GM20000 (cell line): ENCODE data around the gene GLRX5.

Experiments
- DNase-seq: peaks from one replicate; pipeline ENCODE4 v3.0.0; 2012; ENCODE audit warnings: low spot score
- TF ChIP-seq, protein P1 (sequence below): IDR thresholded peaks from 2 replicates; pipeline ENCODE4 v1.5.1; 2012; ENCODE audit warnings: mild to moderate bottlenecking, control low read depth; ENCODE audit errors: extremely low read depth, missing control alignments

GLRX5 gene

DNA sequence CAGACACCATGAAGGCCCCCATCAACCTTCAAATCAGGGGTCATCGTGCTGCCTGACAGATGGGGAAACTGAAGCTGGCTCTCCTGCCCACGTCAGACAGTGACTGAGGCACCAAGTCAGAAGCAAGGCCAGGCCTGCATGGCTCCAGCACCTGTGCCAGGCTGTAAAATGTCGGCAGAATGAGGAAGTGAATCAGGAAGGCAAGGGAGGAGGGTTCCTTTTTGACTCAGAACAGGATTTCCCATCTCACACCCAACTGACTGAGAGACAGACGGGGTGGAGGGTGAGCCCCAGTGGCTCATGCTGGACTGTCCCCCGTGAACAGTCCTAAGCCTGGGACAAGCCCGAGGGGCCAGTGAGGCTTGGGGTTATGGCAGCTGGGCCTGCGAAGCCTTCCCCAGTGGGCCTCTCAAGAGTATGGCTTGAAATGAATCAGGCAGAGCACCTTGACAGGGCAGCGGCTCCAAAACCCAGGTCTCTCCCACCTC, 39.3 kb upstream of the GLRX5 start:
- TF ChIP-seq, protein P1, sequence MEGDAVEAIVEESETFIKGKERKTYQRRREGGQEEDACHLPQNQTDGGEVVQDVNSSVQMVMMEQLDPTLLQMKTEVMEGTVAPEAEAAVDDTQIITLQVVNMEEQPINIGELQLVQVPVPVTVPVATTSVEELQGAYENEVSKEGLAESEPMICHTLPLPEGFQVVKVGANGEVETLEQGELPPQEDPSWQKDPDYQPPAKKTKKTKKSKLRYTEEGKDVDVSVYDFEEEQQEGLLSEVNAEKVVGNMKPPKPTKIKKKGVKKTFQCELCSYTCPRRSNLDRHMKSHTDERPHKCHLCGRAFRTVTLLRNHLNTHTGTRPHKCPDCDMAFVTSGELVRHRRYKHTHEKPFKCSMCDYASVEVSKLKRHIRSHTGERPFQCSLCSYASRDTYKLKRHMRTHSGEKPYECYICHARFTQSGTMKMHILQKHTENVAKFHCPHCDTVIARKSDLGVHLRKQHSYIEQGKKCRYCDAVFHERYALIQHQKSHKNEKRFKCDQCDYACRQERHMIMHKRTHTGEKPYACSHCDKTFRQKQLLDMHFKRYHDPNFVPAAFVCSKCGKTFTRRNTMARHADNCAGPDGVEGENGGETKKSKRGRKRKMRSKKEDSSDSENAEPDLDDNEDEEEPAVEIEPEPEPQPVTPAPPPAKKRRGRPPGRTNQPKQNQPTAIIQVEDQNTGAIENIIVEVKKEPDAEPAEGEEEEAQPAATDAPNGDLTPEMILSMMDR: no peak
- peak; percentile 75 for DNase-seq

DNA sequence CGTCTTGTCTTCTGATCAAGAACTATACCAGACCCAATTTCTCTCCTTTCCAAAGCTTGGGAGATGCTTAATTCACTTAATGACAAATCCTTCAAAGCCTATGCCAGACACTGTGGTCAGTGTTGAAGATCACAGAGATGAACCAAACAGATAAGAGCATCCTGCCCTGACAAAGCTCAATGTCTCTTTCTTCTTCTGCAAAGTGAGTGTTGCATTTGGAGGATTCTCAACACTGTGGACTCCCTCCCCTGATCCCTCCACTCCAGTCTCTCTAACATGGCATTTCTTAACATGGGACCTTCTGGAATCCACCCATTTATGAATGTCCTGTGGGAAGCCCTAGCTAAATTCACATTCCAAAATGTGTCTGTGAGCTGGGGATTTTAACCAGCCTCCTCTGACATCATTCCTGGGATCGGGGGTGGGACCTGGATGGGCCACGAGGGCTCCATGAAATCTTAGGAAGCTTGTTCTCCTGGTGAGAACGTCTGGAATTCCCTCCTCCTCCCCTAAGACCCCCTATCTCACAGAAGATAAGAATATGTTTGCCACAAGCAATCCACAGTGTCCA, 38.7 kb upstream of the GLRX5 start:
- no peak for DNase-seq
- TF ChIP-seq, protein P1: no peak

DNA sequence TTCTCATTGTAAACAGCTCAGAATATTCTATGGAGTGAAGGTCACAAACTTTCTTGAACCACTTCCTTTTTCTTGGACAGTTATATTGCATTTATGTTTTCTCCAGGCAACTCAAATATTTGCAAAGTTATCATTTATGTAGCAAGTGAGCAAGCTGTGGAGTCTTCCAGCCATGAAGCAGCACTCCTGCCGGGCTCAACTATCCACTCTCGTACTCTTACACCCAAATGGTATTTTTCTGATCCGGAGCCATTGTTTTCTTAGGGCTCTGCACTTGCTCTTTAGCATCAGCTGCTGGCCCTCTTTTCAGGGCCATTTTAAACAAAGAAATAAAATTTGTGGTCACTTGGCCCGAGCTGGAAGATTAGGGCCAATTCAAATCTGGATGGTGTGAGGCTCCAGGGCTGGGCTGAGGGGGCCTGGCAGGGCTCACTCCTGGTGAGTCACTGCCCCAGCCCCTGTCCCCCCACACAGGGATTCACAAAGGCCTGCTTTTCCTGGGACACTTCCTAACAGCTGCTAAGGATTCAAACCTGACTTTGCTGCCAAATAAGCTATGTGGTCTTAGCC, 38.1 kb upstream of the GLRX5 start:
- no peak for DNase-seq
- TF ChIP-seq, protein P1: no peak

DNA sequence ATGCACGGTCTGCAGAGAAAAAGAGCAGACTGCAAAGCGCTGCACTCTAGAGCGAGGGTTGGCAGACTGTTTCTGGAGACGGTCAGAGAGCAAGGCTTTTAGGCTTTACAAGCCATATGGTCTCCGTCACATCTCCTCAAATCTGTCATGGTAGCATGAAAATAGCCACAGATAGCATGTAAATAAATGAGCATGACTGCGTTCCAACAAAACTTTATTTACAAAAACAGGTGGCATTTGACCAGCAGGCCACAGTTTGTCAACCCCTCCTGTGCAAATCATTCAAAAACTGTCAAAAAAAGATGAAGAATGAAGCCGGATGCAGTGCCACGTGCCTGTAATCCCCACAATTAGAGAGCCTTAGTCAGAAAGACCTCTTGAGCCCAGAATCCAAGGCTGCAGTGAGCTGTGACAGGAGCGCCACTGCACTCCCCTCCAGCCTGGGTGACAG, 37.3 kb upstream of the GLRX5 start:
- TF ChIP-seq, protein P1: no peak
- no peak for DNase-seq

DNA sequence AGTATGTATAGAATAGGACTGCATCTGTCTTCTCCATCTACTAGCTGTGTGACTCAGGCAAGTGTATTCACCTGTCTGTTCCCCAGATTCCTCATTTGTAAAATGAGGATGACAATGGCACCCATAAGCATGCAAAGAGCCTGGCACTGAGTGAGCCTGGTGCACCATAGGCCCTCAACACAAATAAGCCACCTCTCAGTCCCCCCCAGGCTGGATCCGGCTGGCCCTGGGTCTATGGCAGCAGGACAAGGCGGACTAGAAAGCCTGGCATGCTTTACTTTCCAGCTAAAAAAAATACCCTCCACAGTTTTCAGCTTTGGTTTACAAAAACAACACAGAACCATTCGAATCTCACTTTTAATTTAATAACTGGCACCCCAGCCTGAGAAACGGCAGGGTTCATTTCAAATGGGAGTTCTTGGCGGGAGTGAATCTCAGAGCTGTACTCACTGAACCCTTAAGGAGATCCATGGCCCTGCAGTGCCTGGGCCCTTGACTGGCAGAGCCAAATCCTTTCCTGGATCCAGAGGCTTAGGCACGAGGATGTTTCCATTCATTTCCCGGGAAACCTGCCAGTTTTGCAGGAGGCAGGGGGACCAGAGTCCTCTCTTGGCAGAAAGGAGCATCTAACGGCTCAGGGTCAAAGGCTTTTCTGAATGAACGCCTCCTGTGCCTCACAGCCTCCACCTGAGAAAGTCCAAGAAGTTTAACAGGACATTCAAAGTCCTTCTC, 36.1 kb upstream of the GLRX5 start:
- DNase-seq: no peak
- TF ChIP-seq, protein P1: no peak

DNA sequence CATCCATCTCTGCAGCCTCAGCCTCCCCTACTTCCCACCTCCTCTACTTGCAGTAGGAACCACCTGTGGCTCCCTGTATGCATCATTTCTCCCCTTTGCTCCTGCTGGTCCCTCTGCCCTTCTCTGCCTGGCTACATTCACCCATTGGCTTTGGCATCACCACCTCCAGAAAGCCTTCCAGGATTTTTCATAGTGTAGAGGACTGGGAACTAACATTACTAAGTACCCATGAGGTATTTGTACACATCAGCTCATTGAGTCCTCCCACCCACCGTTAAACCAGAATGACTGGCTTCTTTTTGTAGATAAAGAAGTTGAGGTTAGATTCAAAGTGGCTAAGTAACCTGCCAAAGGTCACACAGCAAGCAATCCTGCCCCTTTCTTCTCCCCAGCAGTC, 35.5 kb upstream of the GLRX5 start:
- TF ChIP-seq, protein P1: no peak
- DNase-seq: no peak

DNA sequence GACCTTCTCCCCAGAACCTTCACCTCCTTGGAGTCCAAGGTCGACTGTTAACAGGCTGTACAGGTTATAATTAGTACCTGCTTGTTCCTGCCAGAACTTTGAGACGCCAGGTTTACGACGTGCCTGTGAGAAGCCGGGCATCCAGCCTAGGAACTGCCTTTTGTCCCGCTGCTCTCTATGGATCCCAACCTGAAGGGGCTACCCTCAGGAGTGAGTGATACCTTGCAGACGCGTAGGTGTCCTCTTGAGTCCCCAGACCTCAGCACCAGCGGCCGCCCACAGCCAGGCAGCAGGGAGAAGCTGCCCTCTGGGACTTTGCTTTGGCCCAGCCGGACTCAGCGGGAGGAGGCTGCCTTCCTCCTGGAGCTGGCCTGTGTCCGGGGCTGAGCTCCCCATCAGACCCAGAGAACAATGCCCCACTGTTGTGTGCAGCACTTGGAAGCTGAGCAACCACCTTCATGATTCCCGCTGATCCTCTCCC, 34.6 kb upstream of the GLRX5 start:
- TF ChIP-seq, protein P1: no peak
- no peak for DNase-seq
